ENCODE data around the gene OXNAD1.

The OXNAD1 gene

DNA sequence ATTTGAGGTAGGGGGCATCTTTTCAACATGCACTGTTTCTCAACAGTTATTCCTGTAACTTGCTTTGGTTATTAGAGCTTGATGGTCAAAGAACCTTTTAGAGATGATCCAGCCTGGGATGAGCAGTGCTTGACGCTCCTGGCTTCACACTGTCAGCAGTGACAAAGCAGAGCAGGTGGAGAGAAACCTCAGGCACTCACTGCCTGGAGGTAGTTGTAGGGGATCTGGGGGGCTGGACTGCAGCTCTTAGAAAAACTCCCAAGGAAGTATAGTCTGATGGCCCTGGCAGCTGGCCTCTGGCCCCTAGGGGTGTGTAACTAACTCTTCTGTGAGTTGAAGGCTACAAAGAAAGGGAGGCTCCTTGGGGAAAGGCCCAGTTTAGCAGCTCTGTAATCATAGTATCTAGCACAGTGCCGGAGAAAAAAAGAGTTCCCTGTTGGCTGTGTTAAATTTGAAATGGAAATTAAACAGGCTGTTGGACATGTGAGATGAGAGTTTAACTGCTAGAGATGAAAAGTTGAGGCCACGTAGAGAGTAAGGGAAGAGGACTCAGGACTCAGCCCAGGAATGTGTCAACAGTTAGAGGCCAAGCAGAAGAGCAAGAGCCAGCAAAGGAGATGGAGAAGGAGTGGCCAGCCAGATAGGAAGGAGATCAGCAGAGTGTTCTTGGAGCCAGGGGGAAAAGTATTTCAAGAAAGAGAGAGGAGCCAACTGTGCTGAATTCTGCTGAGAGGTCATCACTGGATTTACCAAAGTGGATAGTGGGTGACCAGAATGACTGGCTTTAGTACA lies 14.2 kb downstream of the OXNAD1 start:
- no peak for DNase-seq

GRCh38 chr3:16280671-16281070 lies 15.7 kb downstream of the OXNAD1 start:
- no peak for DNase-seq

DNA sequence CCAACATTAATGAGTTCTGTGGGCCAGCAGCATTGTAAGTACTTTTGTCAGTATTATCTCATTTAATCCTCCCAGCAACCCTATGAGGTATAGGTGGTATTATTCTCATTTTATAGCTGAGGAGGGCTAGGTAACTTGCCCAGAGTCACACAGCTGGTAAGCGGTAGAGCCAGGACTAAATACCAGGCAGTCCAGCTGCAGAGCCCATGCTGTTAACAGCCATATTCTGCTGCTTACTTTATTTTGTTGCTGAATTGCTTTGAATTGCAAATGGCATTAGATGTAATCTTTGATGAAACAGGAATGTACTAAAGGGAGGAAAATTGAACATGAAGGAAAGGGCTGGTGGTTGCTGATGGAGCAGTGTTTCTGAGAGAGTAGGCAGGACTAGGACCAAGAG lies 19.6 kb downstream of the OXNAD1 start:
- no peak for DNase-seq

GRCh38 chr3:16286161-16286560 lies 21.1 kb downstream of the OXNAD1 start:
- peak; percentile 68 for DNase-seq

GRCh38 chr3:16286751-16287543 lies 21.9 kb downstream of the OXNAD1 start:
- DNase-seq: no peak

DNA sequence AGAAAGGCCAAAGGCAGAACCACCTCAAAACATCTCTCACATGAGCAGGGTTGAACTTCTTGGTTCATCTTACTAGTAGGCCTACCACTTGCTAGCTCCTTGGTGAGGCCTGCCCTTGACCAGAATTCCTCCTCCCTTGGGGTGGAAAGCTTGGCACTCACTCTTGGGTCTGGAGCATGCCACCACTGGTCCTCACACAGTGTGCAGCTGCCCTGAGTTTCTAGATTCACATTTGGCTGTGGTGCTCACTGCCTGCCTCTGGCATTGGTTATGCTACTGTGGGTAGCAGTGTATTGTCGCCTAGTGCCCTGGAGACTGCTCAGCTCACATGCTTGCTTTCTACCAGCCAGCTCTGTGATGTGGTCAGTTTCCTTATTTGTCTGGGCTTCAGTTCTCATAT lies 23.7 kb downstream of the OXNAD1 start:
- DNase-seq: no peak

DNA sequence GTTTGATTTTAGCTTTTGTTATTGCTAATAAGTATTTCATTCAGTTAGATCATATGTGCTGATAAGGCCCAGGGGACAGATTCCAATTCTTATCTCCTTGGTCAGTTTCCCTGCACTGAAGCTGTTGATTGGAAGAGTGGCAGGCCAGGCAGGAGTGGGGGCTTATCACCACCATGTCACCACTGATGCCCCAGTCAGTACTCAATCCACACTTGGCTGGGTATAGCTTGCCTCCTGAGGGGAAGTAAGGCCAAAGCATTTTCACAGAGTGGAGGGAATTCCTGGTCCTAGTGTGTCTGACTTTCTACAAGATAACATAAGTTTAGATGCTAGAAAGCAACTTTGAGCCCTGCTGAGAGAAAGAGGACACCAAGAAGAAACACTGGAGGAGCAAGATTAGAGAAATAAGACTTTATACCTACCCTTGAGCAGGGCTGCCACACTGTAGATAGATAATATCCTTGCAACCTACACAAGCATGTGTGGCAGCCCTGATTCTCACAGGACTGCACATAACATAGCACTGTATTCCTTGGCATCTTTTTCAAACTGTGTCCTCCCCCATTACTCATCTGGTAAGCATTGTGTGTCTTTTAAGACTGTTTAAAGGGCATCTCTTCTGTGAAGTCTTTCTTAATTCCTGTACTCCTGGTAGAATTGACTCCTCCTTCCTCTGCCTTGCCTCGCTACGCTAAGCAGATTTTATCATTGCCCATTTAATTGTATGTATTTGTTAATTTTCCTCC lies 24.3 kb downstream of the OXNAD1 start:
- no peak for DNase-seq

DNA sequence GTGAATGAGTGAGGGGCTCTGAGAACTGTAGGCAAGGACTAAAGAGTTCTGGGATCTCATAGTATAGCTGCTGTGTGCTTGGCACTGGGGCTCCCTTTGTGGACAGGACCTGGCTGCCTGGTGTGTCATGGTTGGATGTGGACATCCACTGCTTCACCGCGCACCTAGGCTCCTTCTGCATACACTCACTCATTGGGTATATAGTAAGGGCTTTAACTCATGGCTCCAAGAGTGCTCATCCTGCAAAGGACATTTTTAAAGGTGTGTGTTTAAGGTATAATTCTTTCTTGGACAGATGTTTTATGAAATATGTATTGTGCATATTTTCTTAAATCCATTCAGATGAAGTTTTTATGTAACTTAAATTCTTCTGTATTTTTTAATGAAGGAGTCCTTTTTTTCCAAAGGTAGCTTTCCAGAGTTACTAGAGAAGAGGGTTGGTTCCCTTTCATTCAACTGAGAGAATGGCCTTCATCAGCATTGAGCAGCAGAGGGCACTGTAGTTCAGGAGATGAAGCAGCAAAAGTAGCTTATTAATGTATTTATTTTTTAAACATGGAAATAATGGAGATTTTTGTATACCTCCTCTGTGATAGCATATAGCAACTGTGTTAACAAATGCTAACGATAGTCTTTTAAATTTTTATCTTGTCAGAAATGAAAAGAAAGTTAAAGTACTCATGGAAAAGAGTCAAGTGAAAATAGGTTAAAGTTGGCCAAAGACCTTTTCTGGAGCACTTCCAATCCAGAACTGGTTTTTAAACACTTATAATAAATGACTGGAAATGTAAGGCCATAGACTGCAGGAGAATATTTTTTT lies 25.2 kb downstream of the OXNAD1 start:
- peak; percentile 58 for DNase-seq

GRCh38 chr3:16290827-16291196 lies 25.8 kb downstream of the OXNAD1 start:
- DNase-seq: no peak

GRCh38 chr3:16294844-16295243 lies 29.8 kb downstream of the OXNAD1 start:
- DNase-seq: no peak

GRCh38 chr3:16295298-16295890 lies 30.4 kb downstream of the OXNAD1 start:
- DNase-seq: no peak

- no peak for DNase-seq
These were observed 33.2 kb downstream of the OXNAD1 start for GRCh38 chr3:16297997-16298885.

DNA sequence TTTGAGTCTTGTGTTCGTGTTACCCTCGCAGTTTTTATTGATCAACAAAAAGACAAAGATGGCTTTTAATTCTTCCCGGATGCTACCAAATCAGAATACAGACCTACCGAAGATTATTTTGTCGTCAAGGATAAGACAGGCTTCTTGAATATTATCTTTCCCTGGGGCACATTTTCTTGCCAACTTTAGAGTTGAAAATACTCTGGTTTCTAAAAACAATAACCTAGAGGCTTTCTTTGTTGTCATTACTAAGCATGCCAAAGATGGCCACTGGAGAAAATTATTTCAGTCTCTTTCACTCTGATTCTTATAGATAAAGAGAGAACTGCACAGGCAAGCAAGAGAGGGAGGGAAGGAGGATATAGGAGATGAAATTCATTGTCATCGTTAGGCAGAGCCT lies 33.9 kb downstream of the OXNAD1 start:
- no peak for DNase-seq

- DNase-seq: no peak
These were observed 34.7 kb downstream of the OXNAD1 start for GRCh38 chr3:16299746-16300145.

DNA sequence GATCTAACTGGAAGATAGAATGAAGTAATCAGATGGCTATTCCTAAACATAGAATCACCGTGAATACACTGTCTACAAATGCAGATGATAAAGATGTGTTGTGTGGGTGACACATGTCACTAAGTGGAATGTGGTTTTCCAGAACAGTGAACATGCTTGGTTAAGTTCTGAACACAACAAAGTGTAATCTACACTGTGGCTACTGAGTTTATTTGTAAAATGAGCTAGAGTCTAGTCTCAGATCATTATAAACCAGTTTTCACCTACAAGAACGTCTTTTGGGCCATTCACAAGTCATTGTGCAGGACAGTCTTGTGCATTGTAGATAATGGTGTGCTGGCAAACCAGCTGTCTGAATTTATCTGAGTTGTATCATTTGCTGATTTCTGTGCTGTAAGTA lies 35.3 kb downstream of the OXNAD1 start:
- no peak for DNase-seq

DNA sequence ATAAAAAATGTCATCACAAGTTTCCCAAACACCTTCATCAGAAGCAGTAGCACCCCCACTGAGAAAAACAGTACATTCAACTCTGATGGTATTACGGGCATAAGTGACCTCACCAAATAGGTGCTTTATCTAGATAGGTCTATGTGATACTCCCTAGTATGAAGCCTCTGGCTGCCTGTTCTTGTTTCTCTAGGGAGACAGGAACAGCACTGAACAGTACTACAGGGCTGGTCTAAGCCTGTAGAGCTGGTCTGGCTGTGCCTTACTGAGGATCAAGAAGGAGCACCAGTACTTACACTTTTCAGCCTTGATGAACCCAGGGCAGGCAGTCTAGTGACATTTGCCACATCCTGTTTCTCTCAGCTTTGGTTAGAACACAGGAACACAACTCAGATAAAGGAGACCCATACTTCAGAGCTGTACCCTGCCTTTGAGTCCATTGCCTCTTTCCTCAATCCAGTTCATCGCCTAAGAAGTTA lies 35.9 kb downstream of the OXNAD1 start:
- peak; percentile 41 for DNase-seq

- no peak for DNase-seq
These were observed 36.5 kb downstream of the OXNAD1 start for GRCh38 chr3:16301507-16301906.

GRCh38 chr3:16302082-16302631 lies 37.1 kb downstream of the OXNAD1 start:
- DNase-seq: no peak

DNA sequence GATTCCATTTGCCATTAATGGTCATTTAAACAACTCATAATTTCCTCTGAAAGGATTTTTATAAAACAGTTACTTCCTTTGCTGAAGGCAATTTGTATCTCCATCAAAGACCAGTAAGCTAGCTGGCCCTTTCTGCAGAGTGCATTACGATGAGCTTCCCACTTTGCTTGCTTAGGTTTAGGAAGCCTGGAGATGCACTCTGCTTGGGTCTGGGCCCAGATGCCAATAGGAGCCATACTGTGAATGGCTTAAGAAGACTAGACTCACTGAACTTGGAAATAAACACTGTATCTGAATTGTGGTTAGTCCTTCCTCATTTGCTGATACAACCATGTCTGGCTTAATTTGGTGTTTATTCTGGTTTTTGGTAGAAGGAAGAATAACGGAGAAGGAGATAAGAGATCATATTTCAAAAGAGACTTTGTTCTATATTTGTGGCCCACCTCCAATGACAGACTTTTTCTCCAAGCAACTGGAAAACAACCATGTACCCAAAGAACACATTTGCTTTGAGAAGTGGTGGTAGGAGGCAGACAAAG lies 38.1 kb downstream of the OXNAD1 start:
- no peak for DNase-seq

Measured in effector CD4-positive, alpha-beta T cell (primary cell).